Mucosa of gallbladder (tissue), 1 donor: ENCODE measurements around the gene GLCE. TPM values are rescaled to one million over a fixed set of nuclear protein-coding genes. Genes with fewer than 3 reads are reported as not detected.
A peak's percentile ranks its signal among the peaks of the same experiment; 100 is the strongest.
"Not testable (repeated sequence)": the region's sequence is repeated elsewhere in the genome, so short reads cannot be mapped to it uniquely, and the experiment has no call there.

ENCODE experiments used
- DNase-seq: peaks from one replicate; pipeline ENCODE4 v3.0.0-alpha.2; 2020; ENCODE audit warnings: low spot score
- total RNA-seq: library from RNA; stranded (reverse); gene quantifications from one replicate; pipeline ENCODE4 v1.2.1, GENCODE V29; 2021
- donor health status: DM: no; HTN: no; CAD: no.

Gene GLCE
- total RNA-seq, 1 donor from 2014 or later, result 21.8 TPM

GRCh38 chr15:69272891-69273290, 112.5 kb downstream of the GLCE start:
- no peak for DNase-seq

GRCh38 chr15:69275074-69275670, 114.7 kb downstream of the GLCE start:
- no peak for DNase-seq

GRCh38 chr15:69275933-69276560, 115.6 kb downstream of the GLCE start:
- no peak for DNase-seq

- no peak for DNase-seq
Measured at GRCh38 chr15:69277316-69277715, 116.9 kb downstream of the GLCE start.

- DNase-seq, result no peak
Measured at GRCh38 chr15:69279636-69280035, 119.2 kb downstream of the GLCE start.

GRCh38 chr15:69280783-69281182, 120.3 kb downstream of the GLCE start:
- DNase-seq, result no peak

GRCh38 chr15:69282104-69282743, 121.8 kb downstream of the GLCE start:
- no peak for DNase-seq

- no peak for DNase-seq
Measured at GRCh38 chr15:69285834-69286233, 125.4 kb downstream of the GLCE start.

GRCh38 chr15:69288011-69288410, 127.6 kb downstream of the GLCE start:
- no peak for DNase-seq

GRCh38 chr15:69288531-69289341, 128.3 kb downstream of the GLCE start:
- DNase-seq, result no peak

GRCh38 chr15:69289342-69290146, 129.1 kb downstream of the GLCE start:
- no peak for DNase-seq

- DNase-seq, result peak; percentile 33
Measured at GRCh38 chr15:69290346-69291164, 130.1 kb downstream of the GLCE start.

GRCh38 chr15:69291651-69292050, 131.2 kb downstream of the GLCE start:
- not testable (repeated sequence) for DNase-seq

- DNase-seq, result no peak
Measured at GRCh38 chr15:69292826-69293420, 132.5 kb downstream of the GLCE start.

GRCh38 chr15:69293741-69294615, 133.5 kb downstream of the GLCE start:
- no peak for DNase-seq

- no peak for DNase-seq
Measured at GRCh38 chr15:69296606-69297005, 136.2 kb downstream of the GLCE start.

- DNase-seq, result no peak
Measured at GRCh38 chr15:69297642-69298353, 137.4 kb downstream of the GLCE start.

- DNase-seq, result no peak
Measured at GRCh38 chr15:69298354-69298696, 137.9 kb downstream of the GLCE start.
